Measurements from ENCODE around the gene SH3GLB2.
"Not testable (repeated sequence)": the region's sequence is repeated elsewhere in the genome, so short reads cannot be mapped to it uniquely, and the experiment has no call there.

SH3GLB2 gene

DNA sequence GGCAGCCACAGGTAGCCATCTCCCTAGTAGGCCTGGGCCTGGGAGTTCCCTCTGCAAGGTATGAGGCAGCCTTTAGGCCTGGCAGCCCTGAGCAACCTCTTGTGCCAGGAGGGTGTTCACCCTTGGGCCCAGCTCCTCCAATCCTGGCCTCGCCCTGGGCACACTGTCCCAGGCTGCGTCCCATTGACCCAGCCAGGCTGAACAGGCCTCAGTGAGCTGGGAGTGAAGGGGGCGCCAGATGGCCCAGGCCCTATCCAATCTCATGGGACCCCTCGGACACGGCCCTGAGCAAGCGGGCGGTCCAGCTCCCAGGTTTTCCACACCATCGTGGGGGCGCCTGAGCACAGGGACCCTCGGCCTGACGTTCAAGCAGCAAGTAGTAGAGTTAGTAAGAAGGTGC, 14.5 kb downstream of the SH3GLB2 start:
- DNase-seq: no peak

DNA sequence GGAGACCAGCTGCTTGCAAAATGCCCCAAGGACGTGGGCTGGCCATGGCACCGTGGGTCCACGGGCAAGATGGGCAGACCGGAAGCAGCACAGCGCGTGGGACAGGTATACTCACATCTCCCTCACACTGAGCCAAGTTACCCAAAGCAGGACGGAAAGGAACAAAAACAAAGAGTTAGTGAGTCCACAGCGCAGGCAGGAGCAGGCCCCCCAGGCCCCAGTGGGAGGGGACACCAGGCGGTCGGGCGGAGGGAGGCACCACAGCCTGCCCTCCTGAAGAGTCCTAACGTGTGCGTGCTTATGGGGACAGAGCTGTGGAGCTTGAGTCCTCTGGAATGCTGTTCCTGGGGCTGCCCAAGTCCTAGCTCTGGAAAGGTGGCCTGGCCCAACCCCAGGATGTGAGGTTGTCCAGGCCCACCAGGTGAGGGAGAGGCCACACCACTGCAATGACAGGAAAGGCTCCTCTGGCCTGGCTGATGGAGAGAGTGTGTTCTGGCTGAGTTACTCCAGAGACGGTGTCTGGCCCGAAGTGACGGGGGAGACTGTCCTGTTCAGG, 15.2 kb downstream of the SH3GLB2 start:
- DNase-seq: no peak

DNA sequence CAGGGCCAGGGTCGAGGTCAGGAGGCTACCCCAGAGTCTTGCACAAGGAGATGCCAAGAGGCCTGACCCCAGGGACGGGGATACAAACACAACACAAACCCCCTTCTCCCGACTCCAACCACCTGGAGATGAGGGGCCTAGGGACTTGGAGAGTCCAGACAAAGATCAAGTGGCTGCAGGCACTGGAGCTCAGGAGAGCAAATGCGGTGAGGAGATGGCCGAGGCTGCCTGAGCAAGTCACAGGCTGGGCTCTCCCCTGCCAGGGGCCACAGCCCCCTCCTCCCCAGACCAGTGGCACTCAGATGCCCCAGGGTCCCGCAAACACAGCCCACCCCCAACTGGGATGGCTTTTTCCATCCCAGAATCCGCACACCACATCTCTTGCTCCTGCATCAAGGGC, 15.8 kb downstream of the SH3GLB2 start:
- DNase-seq: no peak

DNA sequence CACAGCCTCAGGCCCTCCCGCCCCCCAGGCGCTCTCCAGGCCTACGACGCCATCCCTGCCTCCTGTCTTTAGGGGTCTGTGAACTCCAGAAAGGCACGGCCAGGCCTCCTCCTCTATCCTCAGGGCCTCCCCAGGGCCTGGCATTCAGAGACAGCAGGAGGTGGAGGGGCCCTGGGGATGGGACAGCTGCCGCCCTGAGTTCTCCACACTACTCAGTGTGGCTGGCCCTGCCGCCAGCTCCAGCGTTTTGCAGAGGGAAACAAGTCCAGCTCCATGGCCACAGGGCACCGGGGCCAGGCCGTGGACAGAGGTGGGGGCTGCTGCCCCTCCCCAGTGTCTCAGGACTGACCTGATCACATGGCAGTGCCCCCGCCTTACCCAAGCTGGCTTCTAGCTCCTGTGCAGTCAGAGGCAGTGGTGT, 16.4 kb downstream of the SH3GLB2 start:
- no peak for DNase-seq

GRCh38 chr9:129011170-129011569, 17.0 kb downstream of the SH3GLB2 start:
- no peak for DNase-seq

- no peak for DNase-seq
These were observed 17.7 kb downstream of the SH3GLB2 start for GRCh38 chr9:129010267-129010975.

- DNase-seq: no peak
These were observed 18.5 kb downstream of the SH3GLB2 start for GRCh38 chr9:129009584-129010141.

DNA sequence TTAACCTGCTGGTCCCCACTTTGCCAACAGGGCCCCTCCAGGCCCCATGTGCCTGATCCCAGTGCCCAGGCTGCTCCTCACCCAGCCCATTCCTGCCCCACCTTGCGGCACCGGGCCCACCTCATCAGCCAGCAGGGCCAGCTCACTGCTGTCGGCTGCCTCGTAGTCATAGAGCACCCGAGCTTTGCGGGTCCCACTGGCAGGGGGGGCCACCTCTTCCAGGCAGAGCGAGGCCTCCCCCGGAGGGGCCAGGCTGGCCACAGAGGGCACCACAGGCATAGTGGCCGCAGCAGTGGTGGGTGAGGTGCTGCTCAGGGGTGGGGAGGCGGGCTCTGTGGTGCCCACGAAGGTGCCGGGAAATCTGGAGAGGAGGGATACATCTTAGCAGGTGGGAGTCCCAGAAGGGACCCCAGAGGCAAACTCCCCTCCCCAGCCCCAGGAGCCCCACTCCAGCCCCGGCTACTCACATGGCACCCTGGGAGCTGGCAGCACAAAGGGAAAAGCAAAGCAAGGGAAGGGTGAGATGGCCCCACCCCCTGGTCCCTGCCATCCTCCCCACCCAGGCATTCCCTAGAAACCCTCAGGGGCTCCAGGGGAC, 19.0 kb downstream of the SH3GLB2 start:
- DNase-seq: no peak

DNA sequence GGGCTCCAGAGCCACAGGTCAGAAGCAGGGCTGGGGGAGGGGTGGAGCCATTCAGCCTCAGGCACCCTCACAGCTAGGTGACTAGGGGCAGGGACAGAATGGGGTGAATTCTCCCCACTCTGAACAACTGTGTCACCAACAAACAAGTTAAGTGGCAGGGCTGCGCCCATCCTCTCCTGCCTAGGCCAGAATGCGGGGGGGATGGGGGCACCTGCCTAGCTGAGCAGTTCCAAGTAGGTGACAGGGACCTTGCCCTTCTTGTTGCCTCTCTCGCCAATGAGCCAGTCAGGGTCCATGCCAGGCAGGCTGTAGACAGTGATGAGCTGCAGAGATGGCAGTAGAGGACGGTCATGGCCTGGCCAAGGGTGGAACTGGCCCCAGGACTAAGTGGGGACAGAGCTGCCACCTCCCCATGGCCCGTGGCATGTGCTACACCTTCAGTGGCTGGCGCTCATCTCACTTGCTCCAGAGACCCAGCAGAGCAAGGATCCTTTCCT, 19.6 kb downstream of the SH3GLB2 start:
- no peak for DNase-seq

DNA sequence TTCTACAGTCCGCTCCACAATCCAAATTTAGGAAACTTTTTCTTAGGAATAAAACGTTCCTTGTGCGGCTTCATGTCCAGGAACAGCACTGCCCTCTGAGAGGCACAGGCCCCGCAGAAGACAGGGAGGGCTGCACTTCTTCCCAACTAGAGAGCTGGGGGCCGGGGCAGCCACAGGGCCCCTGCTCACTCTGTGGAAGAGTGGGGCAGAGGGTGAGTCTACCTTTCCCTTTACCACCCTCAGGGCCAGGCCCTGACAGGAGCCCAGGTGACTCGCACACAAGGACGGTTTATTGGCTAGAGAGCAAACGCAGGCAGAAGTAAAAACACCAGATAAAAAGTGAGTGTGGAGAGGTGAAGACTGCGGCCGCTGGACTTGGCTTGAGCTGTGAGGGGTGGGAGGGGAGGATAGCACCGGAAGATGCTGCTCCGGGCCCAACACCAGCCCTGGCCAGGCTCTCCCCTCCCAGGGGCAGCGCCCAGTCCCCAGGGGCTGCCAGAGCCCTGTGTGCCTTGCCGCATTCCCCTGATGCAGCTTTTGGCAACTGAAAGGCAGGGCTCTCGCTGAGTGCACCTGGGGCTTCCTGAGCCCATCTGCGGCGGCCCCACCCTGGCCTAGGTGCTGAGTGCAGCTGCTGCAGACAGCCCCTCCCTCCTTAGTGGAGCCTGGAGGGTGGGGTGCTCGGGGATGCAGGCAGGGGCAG, 20.2 kb downstream of the SH3GLB2 start:
- DNase-seq: no peak

DNA sequence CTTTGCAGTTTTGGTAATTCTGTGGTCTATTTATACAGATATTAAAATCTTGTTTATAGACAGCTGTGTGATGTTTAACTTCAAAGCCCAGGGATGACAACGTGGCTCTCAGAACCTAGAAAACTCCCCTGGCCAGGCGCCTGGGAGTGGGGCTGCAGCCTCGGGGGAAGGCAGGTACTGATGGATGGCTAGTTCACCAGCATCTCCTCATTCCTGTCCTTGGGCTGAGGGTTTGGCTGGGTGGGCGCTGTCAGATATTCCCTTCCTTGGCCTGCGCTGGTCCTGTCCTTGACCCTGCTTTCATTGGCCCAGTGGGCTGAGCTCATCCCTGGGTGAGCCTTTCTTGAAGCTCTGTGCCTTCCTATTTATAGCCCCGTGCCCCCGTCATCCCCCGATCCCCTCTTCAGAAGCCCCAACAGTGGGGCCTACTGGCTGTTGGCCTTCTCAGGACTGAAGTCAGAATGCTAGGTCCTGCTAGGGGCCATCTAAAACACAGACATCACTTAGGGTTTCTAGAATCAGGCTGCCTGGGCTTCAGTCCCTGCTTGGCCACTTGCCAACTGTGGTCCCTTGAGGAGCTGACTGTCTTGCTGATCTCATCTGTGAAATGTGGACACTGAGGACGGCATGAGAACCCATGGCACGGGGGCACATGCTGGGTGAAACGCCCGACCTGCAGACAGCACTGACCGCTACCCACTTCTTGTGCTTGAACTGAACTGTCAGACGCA, 20.9 kb downstream of the SH3GLB2 start:
- DNase-seq: no peak

- peak; percentile 38 for DNase-seq
These were observed 21.6 kb downstream of the SH3GLB2 start for GRCh38 chr9:129006328-129007034.

DNA sequence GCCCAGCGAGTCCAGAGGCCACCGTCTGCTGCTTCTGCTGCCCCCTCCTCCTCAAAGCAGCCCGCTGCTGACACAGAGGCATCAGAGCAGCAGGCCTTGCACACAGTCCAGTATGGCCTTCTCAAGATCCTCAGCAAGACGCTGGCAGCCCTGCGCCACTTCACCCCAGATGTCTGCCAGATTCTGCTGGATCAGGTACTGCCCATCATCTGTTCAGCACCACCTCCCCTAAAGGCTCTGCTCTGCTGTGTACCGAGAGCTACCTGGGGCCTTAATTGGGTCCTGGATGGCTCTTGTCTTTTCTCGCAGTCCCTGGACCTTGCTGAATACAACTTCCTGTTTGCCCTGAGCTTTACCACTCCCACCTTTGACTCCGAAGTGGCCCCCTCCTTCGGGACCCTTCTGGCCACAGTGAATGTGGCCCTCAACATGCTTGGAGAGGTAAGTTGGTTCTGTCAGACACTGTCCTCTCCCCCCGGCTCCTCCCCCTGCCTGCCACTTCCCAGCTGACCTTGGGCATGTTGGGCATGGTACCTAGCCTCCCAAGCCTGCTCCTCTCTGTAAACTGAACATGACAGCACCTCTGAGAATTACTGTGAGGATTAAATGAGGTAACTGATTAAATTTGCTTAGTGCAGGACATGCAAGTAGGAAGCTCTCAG, 22.7 kb downstream of the SH3GLB2 start:
- DNase-seq: no peak

DNA sequence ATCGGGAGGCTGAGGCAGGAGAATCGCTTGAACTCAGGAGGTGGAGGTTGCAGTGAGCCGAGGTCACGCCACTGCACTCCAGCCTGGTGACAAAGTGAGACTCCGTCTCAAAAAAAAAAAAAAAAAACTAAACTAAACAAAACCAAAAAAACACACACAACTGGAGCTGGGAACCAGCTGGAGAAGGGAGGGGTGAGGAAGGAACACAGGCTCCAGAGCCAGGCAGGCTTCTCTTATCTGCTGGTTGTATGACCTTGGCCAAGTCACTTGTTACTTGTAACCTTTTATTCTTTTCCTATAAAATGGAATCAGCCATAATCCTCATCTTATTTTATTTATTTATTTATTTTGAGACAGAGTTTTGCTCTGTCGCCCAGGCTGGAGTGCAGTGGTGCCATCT, 24.0 kb downstream of the SH3GLB2 start:
- DNase-seq: not testable (repeated sequence)

- no peak for DNase-seq
These were observed 25.1 kb downstream of the SH3GLB2 start for GRCh38 chr9:129002992-129003391.

DNA sequence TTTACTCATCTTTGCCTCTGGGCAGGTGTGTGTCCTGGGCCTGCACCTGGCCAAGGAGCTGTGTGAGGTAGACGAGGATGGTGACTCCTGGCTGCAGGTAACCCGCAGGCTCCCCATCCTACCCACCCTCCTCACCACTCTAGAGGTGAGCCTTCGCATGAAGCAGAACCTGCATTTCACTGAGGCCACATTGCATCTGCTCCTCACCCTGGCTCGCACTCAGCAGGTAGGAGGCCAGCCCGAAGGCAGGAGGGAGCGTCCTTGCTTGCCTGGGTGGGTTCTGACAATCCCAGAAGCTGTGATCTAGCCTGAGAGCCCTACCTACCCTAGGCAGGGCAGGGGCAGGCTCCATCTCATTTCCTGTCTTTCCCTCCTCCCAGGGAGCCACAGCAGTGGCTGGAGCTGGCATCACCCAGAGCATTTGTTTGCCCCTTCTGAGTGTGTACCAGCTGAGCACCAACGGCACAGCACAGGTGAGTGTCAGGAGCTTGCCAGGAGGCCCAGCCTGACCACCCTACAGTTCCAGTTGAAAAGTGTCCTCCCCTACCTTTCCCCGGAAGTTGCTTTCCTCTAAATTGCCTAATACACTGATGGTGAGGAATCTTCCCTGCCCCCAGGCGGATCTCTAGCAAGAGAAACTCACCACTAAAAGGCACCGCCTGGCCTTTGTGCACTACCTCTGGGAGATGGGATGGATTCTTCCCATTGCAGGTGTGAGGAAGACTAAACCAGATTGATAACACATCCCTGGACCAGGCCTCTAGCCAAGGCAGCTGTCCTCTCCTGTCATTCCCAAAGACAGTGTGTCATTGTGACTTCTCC, 26.4 kb downstream of the SH3GLB2 start:
- no peak for DNase-seq

DNA sequence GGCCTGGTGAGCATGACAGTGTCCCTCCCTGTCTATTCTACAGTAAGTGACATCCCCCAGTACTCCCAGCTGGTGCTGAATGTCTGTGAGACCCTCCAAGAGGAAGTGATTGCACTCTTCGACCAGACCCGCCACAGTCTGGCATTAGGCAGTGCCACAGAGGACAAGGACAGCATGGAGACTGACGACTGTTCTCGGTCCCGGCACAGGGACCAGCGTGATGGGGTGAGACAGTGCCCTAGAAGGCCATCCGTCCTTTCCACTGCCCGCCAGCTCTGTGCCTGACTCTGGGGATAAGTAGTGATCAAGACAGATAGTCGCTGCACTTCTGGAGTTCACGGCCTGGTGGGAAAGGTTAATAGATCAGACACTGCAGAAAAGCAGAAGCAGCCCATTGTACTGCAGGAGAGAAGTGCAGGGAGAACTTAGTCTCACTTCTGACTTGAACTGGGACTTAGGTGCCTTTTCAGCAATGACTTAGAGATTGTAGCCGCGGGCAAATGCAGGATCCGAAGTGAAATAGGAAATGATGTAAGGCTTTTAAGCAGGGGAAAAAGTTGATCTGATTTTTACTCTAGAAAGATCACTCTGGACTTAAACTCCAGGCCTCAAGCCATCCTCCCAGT, 28.4 kb downstream of the SH3GLB2 start:
- DNase-seq: no peak

- no peak for DNase-seq
These were observed 29.7 kb downstream of the SH3GLB2 start for GRCh38 chr9:128998462-128998861.

DNA sequence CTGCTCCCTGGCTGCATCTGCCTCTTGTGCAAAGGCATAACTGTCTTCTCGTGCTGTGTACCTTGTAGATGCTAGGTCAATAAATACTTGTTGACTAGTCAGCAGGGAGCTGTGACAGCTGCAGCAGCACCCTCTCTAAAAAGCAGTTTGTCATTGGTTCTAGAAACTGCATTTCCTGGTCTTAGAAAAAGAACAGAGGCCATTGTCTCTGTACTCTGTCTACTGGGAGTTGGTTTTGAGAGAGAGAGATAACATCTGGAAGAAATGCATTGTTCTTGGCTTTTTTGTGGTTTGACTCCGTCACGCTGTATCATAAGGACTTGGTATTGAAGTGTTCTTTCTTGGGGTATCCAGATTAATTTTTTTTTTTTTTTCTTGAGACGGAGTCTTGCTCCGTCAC, 32.3 kb downstream of the SH3GLB2 start:
- DNase-seq: no peak

- DNase-seq: no peak
These were observed 35.1 kb downstream of the SH3GLB2 start for GRCh38 chr9:128992995-128993394.

Measured in stimulated activated CD4-positive, alpha-beta T cell treated with anti-CD3 and anti-CD28 coated beads, Interleukin-12 subunit alpha, Interleukin-12 subunit beta, amount 100 ng/mL, for 4 hours (primary cell).